GM23338 (cell line): ENCODE data around the gene R3HDM2. TPM values are rescaled to one million over a fixed set of nuclear protein-coding genes. Genes with fewer than 3 reads are reported as not detected.

ENCODE experiments used
- ATAC-seq: fragments of 200-7000 bp; cut with Tn5 transposase; 3 replicates; pipeline ENCODE4 v1.9.1; 2020
- DNase-seq: peaks from one replicate; pipeline ENCODE4 v3.0.0-alpha.2; 2015; ENCODE audit warnings: low spot score
- H2AFZ ChIP-seq: fragments of 200-600 bp; sonication (generic); 2 replicates; pipeline ENCODE4 v1.8.0; 2016; ENCODE audit warnings: antibody characterized with exemption, mild to moderate bottlenecking, moderate library complexity
- H3F3A ChIP-seq: fragments of 200-600 bp; sonication (generic); replicated peaks from 2 replicates; pipeline ENCODE4 v1.8.0; 2017; ENCODE audit warnings: antibody characterized with exemption, mixed run types, low read depth
- H3K27ac ChIP-seq: fragments of 200-600 bp; sonication (generic); 2 replicates; pipeline ENCODE4 v1.6.1; 2016; ENCODE audit warnings: low read depth
- H3K27me3 ChIP-seq: fragments of 200-600 bp; sonication (generic); 2 replicates; pipeline ENCODE4 v1.8.0; 2016; ENCODE audit warnings: mild to moderate bottlenecking, mixed run types, moderate library complexity; ENCODE audit not compliant: insufficient read depth
- H3K36me3 ChIP-seq: fragments of 200-600 bp; sonication (generic); 2 replicates; pipeline ENCODE4 v1.8.0; 2016; ENCODE audit warnings: mild to moderate bottlenecking; ENCODE audit not compliant: insufficient read depth
- H3K4me1 ChIP-seq: fragments of 200-600 bp; sonication (generic); 2 replicates; pipeline ENCODE4 v1.8.0; 2016; ENCODE audit warnings: mild to moderate bottlenecking, moderate library complexity; ENCODE audit not compliant: insufficient read depth
- H3K4me2 ChIP-seq: fragments of 200-600 bp; sonication (generic); 2 replicates; pipeline ENCODE4 v1.7.1; 2017; ENCODE audit warnings: mixed run types
- H3K4me3 ChIP-seq: fragments of 200-600 bp; sonication (generic); 2 replicates; pipeline ENCODE4 v1.6.1; 2016; ENCODE audit warnings: mixed run types
- H3K79me2 ChIP-seq: fragments of 200-600 bp; sonication (generic); replicated peaks from 2 replicates; pipeline ENCODE4 v1.8.0; 2017; ENCODE audit warnings: mild to moderate bottlenecking; ENCODE audit not compliant: insufficient read depth
- H3K9me2 ChIP-seq: fragments of 200-600 bp; sonication (generic); 2 replicates; pipeline ENCODE4 v1.8.0; 2017; ENCODE audit not compliant: insufficient read depth
- H4K20me1 ChIP-seq: fragments of 200-600 bp; sonication (generic); replicated peaks from 2 replicates; pipeline ENCODE4 v1.8.0; 2017; ENCODE audit warnings: mild to moderate bottlenecking; ENCODE audit not compliant: insufficient read depth
- H3K27ac Mint-ChIP-seq: 2 replicates; pipeline ENCODE4 v1.8.0; 2020; ENCODE audit warnings: inconsistent platforms, mild to moderate bottlenecking, moderate library complexity, mixed read lengths
- H3K27me3 Mint-ChIP-seq: 3 replicates; pipeline ENCODE4 v1.8.0; 2022; ENCODE audit warnings: low read depth, mild to moderate bottlenecking, moderate library complexity, mixed read lengths, inconsistent platforms; ENCODE audit not compliant: insufficient read depth, poor library complexity
- H3K36me3 Mint-ChIP-seq: 3 replicates; pipeline ENCODE4 v1.8.0; 2021; ENCODE audit warnings: low read depth, mild to moderate bottlenecking, inconsistent platforms, moderate library complexity, mixed read lengths
- H3K4me1 Mint-ChIP-seq: 3 replicates; pipeline ENCODE4 v1.8.0; 2020; ENCODE audit warnings: mild to moderate bottlenecking, inconsistent platforms, mixed read lengths
- H3K4me3 Mint-ChIP-seq: 3 replicates; pipeline ENCODE4 v1.8.0; 2021; ENCODE audit warnings: moderate library complexity, mild to moderate bottlenecking, inconsistent platforms, mixed read lengths
- H3K9me3 Mint-ChIP-seq: 3 replicates; pipeline ENCODE4 v1.8.0; 2020; ENCODE audit warnings: moderate library complexity, mild to moderate bottlenecking, inconsistent platforms, mixed read lengths
- CREB1 ChIP-seq: fragments of 250-450 bp; sonication (Bioruptor Pico); IDR thresholded peaks from 2 replicates; pipeline ENCODE4 v1.5.0; 2020; ENCODE audit warnings: low read depth, mild to moderate bottlenecking, moderate library complexity
- EZH2 ChIP-seq: fragments of 200-600 bp; sonication (generic); IDR thresholded peaks from one replicate; pipeline ENCODE4 v1.8.0; 2017; ENCODE audit warnings: antibody characterized with exemption, mild to moderate bottlenecking, low read depth; ENCODE audit not compliant: unreplicated experiment
- EZH2phosphoT487 ChIP-seq: fragments of 200-600 bp; sonication (generic); IDR thresholded peaks from one replicate; pipeline ENCODE4 v1.8.1; 2018; ENCODE audit warnings: antibody characterized with exemption; ENCODE audit not compliant: unreplicated experiment
- JUNB ChIP-seq: IDR thresholded peaks from one replicate; pipeline ENCODE4 v1.6.1; 2016; ENCODE audit warnings: antibody characterized with exemption; ENCODE audit not compliant: unreplicated experiment
- NANOG ChIP-seq: IDR thresholded peaks from 2 replicates; pipeline ENCODE4 v1.6.1; 2016; ENCODE audit warnings: antibody characterized with exemption, borderline replicate concordance
- POLR2AphosphoS5 ChIP-seq: IDR thresholded peaks from 2 replicates; pipeline ENCODE4 v1.6.1; 2016; ENCODE audit warnings: antibody characterized with exemption, low read depth
- STAT1 ChIP-seq: IDR thresholded peaks from one replicate; pipeline ENCODE4 v1.6.1; 2016; ENCODE audit warnings: antibody characterized with exemption; ENCODE audit not compliant: unreplicated experiment
- ZNF114 ChIP-seq: fragments of 250-450 bp; sonication (Bioruptor Pico); IDR thresholded peaks from 2 replicates; pipeline ENCODE4 v1.5.0; 2020; ENCODE audit warnings: mild to moderate bottlenecking, moderate library complexity
- ZNF331 ChIP-seq: fragments of 250-450 bp; sonication (Bioruptor Pico); IDR thresholded peaks from 2 replicates; pipeline ENCODE4 v1.5.0; 2020; ENCODE audit warnings: low read depth, mild to moderate bottlenecking, moderate library complexity
- polyA plus RNA-seq: library from polyadenylated mRNA; unstranded; fragments of >200 nt; fragmentation: Nextera tagmentation; extraction: Ambion mirVana; gene quantifications from 2 replicates; pipeline ENCODE4 v1.2.1, GENCODE V29; 2016
- total RNA-seq: library from RNA; depleted of rRNA; stranded (reverse); fragments of >200 nt; shearing (Covaris generic); gene quantifications from 2 replicates; pipeline ENCODE4 v1.2.3, GENCODE V29; 2014
- TF ChIP-seq, protein P1 (sequence below), 2 experiments: fragments of 200-600 bp in 1 of 2; sonication (generic) in 1 of 2; conservative IDR thresholded peaks; 2 replicates each; pipeline versions ENCODE4 v1.5.1 to v1.6.1; 2016 to 2017; ENCODE audit warnings: antibody characterized with exemption in 2 of 2, low read depth in 2 of 2, mild to moderate bottlenecking in 2 of 2, moderate library complexity in 1 of 2
- TF ChIP-seq, protein P2 (sequence below): fragments of 250-450 bp; sonication (Bioruptor Pico); IDR thresholded peaks from 2 replicates; pipeline ENCODE4 v1.5.0; 2020; ENCODE audit warnings: mild to moderate bottlenecking, moderate library complexity
- TF ChIP-seq, protein P3 (sequence below): IDR thresholded peaks from one replicate; pipeline ENCODE4 v1.6.1; 2018; ENCODE audit warnings: antibody characterized with exemption; ENCODE audit not compliant: unreplicated experiment
- TF ChIP-seq, protein P4 (sequence below): IDR thresholded peaks from 2 replicates; pipeline ENCODE4 v1.6.1; 2016; ENCODE audit warnings: antibody characterized with exemption

R3HDM2 gene
- total and polyA plus RNA-seq, 2 experiments from 2014 or later = 9.6 to 19.6 TPM

DNA sequence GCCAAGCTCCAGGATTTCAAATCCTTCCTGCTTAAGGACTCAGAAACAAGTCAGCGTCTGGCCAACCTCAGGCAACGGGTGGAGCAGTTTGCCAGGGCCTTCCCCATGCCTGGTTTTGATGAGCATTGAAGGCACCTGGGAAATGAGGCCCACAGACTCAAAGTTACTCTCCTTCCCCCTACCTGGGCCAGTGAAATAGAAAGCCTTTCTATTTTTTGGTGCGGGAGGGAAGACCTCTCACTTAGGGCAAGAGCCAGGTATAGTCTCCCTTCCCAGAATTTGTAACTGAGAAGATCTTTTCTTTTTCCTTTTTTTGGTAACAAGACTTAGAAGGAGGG is 196.6 kb downstream of the R3HDM2 start:
- Histone ChIP-seq H3K79me2 (peaks cover 25% of the 10 kb centered on the region), H3K9me2 (no peaks in the 10 kb centered on the region), H4K20me1 (peaks cover 34% of the 10 kb centered on the region), H2AFZ (no peak overlapping the region), H3K36me3 (peaks cover 26% of the 10 kb centered on the region), H3K4me3 (no peak overlapping the region), H3K27ac (no peak overlapping the region), H3K4me2 (0 out of 2 replicates have a peak overlapping the region, but pooled peaks have one; percentile 99), H3F3A (peaks cover 51% of the 10 kb centered on the region), H3K4me1 (peaks cover 47% of the 10 kb centered on the region), H3K27me3 (peaks cover 57% of the 10 kb centered on the region)
- Mint-ChIP-seq H3K36me3 (peaks cover 58% of the 10 kb centered on the region), H3K27ac (no peak overlapping the region), H3K4me3 (peak overlapping the region; percentile 50; the same call in 2 of the 3 replicates), H3K9me3 (no peaks in the 10 kb centered on the region; the same call in 2 of the 3 replicates), H3K27me3 (peaks cover 74% of the 10 kb centered on the region), H3K4me1 (peaks cover 69% of the 10 kb centered on the region)
- no peak for ATAC-seq
- no peak for DNase-seq
- TF ChIP-seq, protein P1, sequence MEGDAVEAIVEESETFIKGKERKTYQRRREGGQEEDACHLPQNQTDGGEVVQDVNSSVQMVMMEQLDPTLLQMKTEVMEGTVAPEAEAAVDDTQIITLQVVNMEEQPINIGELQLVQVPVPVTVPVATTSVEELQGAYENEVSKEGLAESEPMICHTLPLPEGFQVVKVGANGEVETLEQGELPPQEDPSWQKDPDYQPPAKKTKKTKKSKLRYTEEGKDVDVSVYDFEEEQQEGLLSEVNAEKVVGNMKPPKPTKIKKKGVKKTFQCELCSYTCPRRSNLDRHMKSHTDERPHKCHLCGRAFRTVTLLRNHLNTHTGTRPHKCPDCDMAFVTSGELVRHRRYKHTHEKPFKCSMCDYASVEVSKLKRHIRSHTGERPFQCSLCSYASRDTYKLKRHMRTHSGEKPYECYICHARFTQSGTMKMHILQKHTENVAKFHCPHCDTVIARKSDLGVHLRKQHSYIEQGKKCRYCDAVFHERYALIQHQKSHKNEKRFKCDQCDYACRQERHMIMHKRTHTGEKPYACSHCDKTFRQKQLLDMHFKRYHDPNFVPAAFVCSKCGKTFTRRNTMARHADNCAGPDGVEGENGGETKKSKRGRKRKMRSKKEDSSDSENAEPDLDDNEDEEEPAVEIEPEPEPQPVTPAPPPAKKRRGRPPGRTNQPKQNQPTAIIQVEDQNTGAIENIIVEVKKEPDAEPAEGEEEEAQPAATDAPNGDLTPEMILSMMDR (conservative IDR thresholded peaks at IDR 0.05; ENCODE audit: low read depth in 2 of 2) = no peak
- TF ChIP-seq CREB1 (CRISPR knock-in tag) = no peak
- no peak for TF ChIP-seq JUNB
- TF ChIP-seq EZH2phosphoT487 = no peak
- no peak for TF ChIP-seq ZNF114
- TF ChIP-seq, protein P2, sequence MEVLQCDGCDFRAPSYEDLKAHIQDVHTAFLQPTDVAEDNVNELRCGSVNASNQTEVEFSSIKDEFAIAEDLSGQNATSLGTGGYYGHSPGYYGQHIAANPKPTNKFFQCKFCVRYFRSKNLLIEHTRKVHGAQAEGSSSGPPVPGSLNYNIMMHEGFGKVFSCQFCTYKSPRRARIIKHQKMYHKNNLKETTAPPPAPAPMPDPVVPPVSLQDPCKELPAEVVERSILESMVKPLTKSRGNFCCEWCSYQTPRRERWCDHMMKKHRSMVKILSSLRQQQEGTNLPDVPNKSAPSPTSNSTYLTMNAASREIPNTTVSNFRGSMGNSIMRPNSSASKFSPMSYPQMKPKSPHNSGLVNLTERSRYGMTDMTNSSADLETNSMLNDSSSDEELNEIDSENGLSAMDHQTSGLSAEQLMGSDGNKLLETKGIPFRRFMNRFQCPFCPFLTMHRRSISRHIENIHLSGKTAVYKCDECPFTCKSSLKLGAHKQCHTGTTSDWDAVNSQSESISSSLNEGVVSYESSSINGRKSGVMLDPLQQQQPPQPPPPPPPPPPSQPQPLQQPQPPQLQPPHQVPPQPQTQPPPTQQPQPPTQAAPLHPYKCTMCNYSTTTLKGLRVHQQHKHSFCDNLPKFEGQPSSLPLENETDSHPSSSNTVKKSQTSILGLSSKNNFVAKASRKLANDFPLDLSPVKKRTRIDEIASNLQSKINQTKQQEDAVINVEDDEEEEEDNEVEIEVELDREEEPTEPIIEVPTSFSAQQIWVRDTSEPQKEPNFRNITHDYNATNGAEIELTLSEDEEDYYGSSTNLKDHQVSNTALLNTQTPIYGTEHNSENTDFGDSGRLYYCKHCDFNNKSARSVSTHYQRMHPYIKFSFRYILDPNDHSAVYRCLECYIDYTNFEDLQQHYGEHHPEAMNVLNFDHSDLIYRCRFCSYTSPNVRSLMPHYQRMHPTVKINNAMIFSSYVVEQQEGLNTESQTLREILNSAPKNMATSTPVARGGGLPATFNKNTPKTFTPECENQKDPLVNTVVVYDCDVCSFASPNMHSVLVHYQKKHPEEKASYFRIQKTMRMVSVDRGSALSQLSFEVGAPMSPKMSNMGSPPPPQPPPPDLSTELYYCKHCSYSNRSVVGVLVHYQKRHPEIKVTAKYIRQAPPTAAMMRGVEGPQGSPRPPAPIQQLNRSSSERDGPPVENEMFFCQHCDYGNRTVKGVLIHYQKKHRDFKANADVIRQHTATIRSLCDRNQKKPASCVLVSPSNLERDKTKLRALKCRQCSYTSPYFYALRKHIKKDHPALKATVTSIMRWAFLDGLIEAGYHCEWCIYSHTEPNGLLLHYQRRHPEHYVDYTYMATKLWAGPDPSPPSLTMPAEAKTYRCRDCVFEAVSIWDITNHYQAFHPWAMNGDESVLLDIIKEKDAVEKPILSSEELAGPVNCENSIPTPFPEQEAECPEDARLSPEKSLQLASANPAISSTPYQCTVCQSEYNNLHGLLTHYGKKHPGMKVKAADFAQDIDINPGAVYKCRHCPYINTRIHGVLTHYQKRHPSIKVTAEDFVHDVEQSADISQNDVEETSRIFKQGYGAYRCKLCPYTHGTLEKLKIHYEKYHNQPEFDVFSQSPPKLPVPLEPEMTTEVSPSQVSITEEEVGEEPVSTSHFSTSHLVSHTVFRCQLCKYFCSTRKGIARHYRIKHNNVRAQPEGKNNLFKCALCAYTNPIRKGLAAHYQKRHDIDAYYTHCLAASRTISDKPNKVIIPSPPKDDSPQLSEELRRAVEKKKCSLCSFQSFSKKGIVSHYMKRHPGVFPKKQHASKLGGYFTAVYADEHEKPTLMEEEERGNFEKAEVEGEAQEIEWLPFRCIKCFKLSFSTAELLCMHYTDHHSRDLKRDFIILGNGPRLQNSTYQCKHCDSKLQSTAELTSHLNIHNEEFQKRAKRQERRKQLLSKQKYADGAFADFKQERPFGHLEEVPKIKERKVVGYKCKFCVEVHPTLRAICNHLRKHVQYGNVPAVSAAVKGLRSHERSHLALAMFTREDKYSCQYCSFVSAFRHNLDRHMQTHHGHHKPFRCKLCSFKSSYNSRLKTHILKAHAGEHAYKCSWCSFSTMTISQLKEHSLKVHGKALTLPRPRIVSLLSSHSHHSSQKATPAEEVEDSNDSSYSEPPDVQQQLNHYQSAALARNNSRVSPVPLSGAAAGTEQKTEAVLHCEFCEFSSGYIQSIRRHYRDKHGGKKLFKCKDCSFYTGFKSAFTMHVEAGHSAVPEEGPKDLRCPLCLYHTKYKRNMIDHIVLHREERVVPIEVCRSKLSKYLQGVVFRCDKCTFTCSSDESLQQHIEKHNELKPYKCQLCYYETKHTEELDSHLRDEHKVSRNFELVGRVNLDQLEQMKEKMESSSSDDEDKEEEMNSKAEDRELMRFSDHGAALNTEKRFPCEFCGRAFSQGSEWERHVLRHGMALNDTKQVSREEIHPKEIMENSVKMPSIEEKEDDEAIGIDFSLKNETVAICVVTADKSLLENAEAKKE (CRISPR knock-in tag) = no peak
- no peak for TF ChIP-seq ZNF331 (CRISPR knock-in tag)
- no peak for TF ChIP-seq STAT1
- TF ChIP-seq POLR2AphosphoS5 = no peak
- TF ChIP-seq, protein P3, sequence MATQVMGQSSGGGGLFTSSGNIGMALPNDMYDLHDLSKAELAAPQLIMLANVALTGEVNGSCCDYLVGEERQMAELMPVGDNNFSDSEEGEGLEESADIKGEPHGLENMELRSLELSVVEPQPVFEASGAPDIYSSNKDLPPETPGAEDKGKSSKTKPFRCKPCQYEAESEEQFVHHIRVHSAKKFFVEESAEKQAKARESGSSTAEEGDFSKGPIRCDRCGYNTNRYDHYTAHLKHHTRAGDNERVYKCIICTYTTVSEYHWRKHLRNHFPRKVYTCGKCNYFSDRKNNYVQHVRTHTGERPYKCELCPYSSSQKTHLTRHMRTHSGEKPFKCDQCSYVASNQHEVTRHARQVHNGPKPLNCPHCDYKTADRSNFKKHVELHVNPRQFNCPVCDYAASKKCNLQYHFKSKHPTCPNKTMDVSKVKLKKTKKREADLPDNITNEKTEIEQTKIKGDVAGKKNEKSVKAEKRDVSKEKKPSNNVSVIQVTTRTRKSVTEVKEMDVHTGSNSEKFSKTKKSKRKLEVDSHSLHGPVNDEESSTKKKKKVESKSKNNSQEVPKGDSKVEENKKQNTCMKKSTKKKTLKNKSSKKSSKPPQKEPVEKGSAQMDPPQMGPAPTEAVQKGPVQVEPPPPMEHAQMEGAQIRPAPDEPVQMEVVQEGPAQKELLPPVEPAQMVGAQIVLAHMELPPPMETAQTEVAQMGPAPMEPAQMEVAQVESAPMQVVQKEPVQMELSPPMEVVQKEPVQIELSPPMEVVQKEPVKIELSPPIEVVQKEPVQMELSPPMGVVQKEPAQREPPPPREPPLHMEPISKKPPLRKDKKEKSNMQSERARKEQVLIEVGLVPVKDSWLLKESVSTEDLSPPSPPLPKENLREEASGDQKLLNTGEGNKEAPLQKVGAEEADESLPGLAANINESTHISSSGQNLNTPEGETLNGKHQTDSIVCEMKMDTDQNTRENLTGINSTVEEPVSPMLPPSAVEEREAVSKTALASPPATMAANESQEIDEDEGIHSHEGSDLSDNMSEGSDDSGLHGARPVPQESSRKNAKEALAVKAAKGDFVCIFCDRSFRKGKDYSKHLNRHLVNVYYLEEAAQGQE = no peak
- no peak for TF ChIP-seq EZH2
- TF ChIP-seq, protein P4, sequence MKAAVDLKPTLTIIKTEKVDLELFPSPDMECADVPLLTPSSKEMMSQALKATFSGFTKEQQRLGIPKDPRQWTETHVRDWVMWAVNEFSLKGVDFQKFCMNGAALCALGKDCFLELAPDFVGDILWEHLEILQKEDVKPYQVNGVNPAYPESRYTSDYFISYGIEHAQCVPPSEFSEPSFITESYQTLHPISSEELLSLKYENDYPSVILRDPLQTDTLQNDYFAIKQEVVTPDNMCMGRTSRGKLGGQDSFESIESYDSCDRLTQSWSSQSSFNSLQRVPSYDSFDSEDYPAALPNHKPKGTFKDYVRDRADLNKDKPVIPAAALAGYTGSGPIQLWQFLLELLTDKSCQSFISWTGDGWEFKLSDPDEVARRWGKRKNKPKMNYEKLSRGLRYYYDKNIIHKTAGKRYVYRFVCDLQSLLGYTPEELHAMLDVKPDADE = no peak
- no peak for TF ChIP-seq NANOG
